Prostate gland (tissue), 2 donors: Measurements from ENCODE around the gene TAC1. TPM values are rescaled to one million over a fixed set of nuclear protein-coding genes. Genes with fewer than 3 reads are reported as not detected.
"Not testable (repeated sequence)": the region's sequence is repeated elsewhere in the genome, so short reads cannot be mapped to it uniquely, and the experiment has no call there.

Source experiments
- DNase-seq: peaks from one replicate; pipeline ENCODE4 v3.0.0-alpha.2; 2019; ENCODE audit warnings: low spot score
- H3K27ac ChIP-seq, 2 donors: fragments of 200-600 bp; sonication (generic); 2 replicates each; pipeline ENCODE4 v1.5.1; 2017 to 2019
- H3K27me3 ChIP-seq: fragments of 200-600 bp; sonication (generic); replicated peaks from 2 replicates; pipeline ENCODE4 v1.5.1; 2019; ENCODE audit not compliant: insufficient read depth
- H3K36me3 ChIP-seq, 2 donors: fragments of 200-600 bp; sonication (generic); 1 replicate in 1 of 2; 2 replicates in 1 of 2; pipeline versions ENCODE4 v1.5.1 to v1.8.1; 2017 to 2019
- H3K4me1 ChIP-seq: fragments of 200-600 bp; sonication (generic); replicated peaks from 2 replicates; pipeline ENCODE4 v1.5.1; 2019
- H3K4me3 ChIP-seq, 2 donors: fragments of 200-600 bp; sonication (generic); 2 replicates each; pipeline ENCODE4 v1.5.1; 2017 to 2019
- H3K9me3 ChIP-seq: fragments of 200-600 bp; sonication (generic); 2 replicates; pipeline ENCODE4 v1.5.1; 2017
- CTCF ChIP-seq, 4 experiments: fragments of 200-600 bp in 2 of 4; fragments of 450-650 bp in 2 of 4; sonication (generic) in 2 of 4; IDR thresholded peaks; 1 replicate in 3 of 4; 2 replicates in 1 of 4; pipeline ENCODE4 v1.5.1; 2016 to 2019; ENCODE audit warnings: antibody characterized with exemption in 4 of 4, mild to moderate bottlenecking in 2 of 4, moderate library complexity in 2 of 4
- POLR2A ChIP-seq: fragments of 450-650 bp; IDR thresholded peaks from one replicate; pipeline ENCODE4 v1.6.1; 2016; ENCODE audit warnings: antibody characterized with exemption, mild to moderate bottlenecking
- POLR2AphosphoS5 ChIP-seq: sonication (generic); formaldehyde crosslinking; IDR thresholded peaks from one replicate; pipeline ENCODE4 v1.6.1; 2017; ENCODE audit warnings: antibody characterized with exemption
- WGBS: methylation state at CpG from one replicate; pipeline ENCODE4 v1.1.5; 2018; 5-methylcytosine and 5-hydroxymethylcytosine counted together
- intact Hi-C: fragments of 100-400 bp; cut with DNase I; formaldehyde crosslinking; loops from one replicate; pipeline ENCODE4 v1.14.2; 2022
- total RNA-seq, 2 donors: library from RNA; depleted of rRNA; stranded (reverse); fragments of >200 nt; gene quantifications; one replicate each; pipeline ENCODE4 v1.1.0, GENCODE V29; 2016

The TAC1 gene
- total RNA-seq, 2 donors from 2014 or later: 0.50 TPM; not detected in 1

GRCh38 chr7:97770850-97771249, 39.0 kb downstream of the TAC1 start:
- intact Hi-C loops: no loop called here

GRCh38 chr7:97771576-97771975, 39.7 kb downstream of the TAC1 start:
- no peaks in the 10 kb centered on the region for H3K9me3 ChIP-seq
- no peaks in the 10 kb centered on the region for H3K27me3 ChIP-seq
- DNase-seq: no peak
- WGBS: 66% methylated on average over 6 of the region's 6 CpGs
- no peaks in the 10 kb centered on the region for H3K36me3 ChIP-seq
- H3K4me1 ChIP-seq: no peaks in the 10 kb centered on the region
- H3K4me3 ChIP-seq: no peak overlapping the region
- TF ChIP-seq CTCF (IDR thresholded peaks at IDR 0.05): no peak
- no peak for TF ChIP-seq POLR2AphosphoS5
- no peak for TF ChIP-seq POLR2A
- intact Hi-C loops: no loop called here
- no peak overlapping the region for H3K27ac ChIP-seq

More at GRCh38 chr7:97770850-97771249, 39.0 kb downstream of the TAC1 start:
- WGBS: 47% methylated on average over 5 of the region's 5 CpGs
- DNase-seq: no peak
- Histone ChIP-seq H3K36me3 (no peaks in the 10 kb centered on the region), H3K27me3 (no peaks in the 10 kb centered on the region), H3K4me3 (no peak overlapping the region), H3K27ac (no peak overlapping the region), H3K4me1 (no peaks in the 10 kb centered on the region), H3K9me3 (no peaks in the 10 kb centered on the region)
- TF ChIP-seq POLR2A: no peak
- TF ChIP-seq POLR2AphosphoS5: no peak
- no peak for TF ChIP-seq CTCF (IDR thresholded peaks at IDR 0.05)

- DNase-seq: no peak
- Histone ChIP-seq H3K27ac (no peak overlapping the region), H3K4me1 (no peaks in the 10 kb centered on the region), H3K4me3 (no peak overlapping the region), H3K27me3 (no peaks in the 10 kb centered on the region), H3K9me3 (no peaks in the 10 kb centered on the region), H3K36me3 (no peaks in the 10 kb centered on the region)
- TF ChIP-seq POLR2A (no peak), CTCF (IDR thresholded peaks at IDR 0.05) (no peak), POLR2AphosphoS5 (no peak)
- WGBS: 45% methylated on average over 4 of the region's 4 CpGs
- intact Hi-C loops: no loop called here
Observed at GRCh38 chr7:97772045-97772901, 40.4 kb downstream of the TAC1 start.

- 92% methylated on average over 7 of the region's 7 CpGs for WGBS
Observed at GRCh38 chr7:97786398-97786797, 54.5 kb downstream of the TAC1 start.

More at GRCh38 chr7:97786398-97786797, 54.5 kb downstream of the TAC1 start:
- H3K4me3 ChIP-seq, H3K36me3 ChIP-seq, intact Hi-C loops, H3K9me3 ChIP-seq, H3K4me1 ChIP-seq, H3K27me3 ChIP-seq, DNase-seq, H3K27ac ChIP-seq: not testable (repeated sequence)

Other genes with a start within 250 kb of the TAC1 start
- gene ASNS, start 140.3 kb downstream of the TAC1 start, total RNA-seq: 10 to 100 TPM; 11.0 to 13.1 TPM